ENCODE measurements around the gene CTNNA3.

CTNNA3 gene

GRCh38 chr10:66795866-66796265 is 900.1 kb downstream of the CTNNA3 start:
- no peak for FAIRE-seq

GRCh38 chr10:66792441-66792840 is 903.6 kb downstream of the CTNNA3 start:
- FAIRE-seq = no peak

GRCh38 chr10:66788178-66788987 is 907.6 kb downstream of the CTNNA3 start:
- no peak for FAIRE-seq

GRCh38 chr10:66786709-66787108 is 909.3 kb downstream of the CTNNA3 start:
- FAIRE-seq = no peak

- FAIRE-seq = no peak
These were observed 911.2 kb downstream of the CTNNA3 start for GRCh38 chr10:66784770-66785169.

- no peak for FAIRE-seq
These were observed 912.7 kb downstream of the CTNNA3 start for GRCh38 chr10:66783316-66783715.

GRCh38 chr10:66782776-66783175 is 913.2 kb downstream of the CTNNA3 start:
- no peak for FAIRE-seq

- no peak for FAIRE-seq
These were observed 913.9 kb downstream of the CTNNA3 start for GRCh38 chr10:66782144-66782543.

- peak; percentile 98 for FAIRE-seq
These were observed 915.2 kb downstream of the CTNNA3 start for GRCh38 chr10:66780796-66781195.

GRCh38 chr10:66778351-66778750 is 917.6 kb downstream of the CTNNA3 start:
- FAIRE-seq = no peak

GRCh38 chr10:66777665-66778064 is 918.3 kb downstream of the CTNNA3 start:
- FAIRE-seq = no peak

- FAIRE-seq = no peak
These were observed 922.5 kb downstream of the CTNNA3 start for GRCh38 chr10:66773472-66773817.

GRCh38 chr10:66772548-66773471 is 923.2 kb downstream of the CTNNA3 start:
- FAIRE-seq = no peak

- no peak for FAIRE-seq
These were observed 928.3 kb downstream of the CTNNA3 start for GRCh38 chr10:66767707-66768106.

GRCh38 chr10:66762218-66762729 is 933.7 kb downstream of the CTNNA3 start:
- FAIRE-seq = no peak

- FAIRE-seq = no peak
These were observed 935.1 kb downstream of the CTNNA3 start for GRCh38 chr10:66760941-66761340.

GRCh38 chr10:66755474-66755873 is 940.5 kb downstream of the CTNNA3 start:
- FAIRE-seq = no peak

- no peak for FAIRE-seq
These were observed 943.3 kb downstream of the CTNNA3 start for GRCh38 chr10:66752714-66753113.

- FAIRE-seq = no peak
These were observed 947.8 kb downstream of the CTNNA3 start for GRCh38 chr10:66748217-66748616.

GRCh38 chr10:66747451-66747850 is 948.5 kb downstream of the CTNNA3 start:
- no peak for FAIRE-seq

- no peak for FAIRE-seq
These were observed 949.3 kb downstream of the CTNNA3 start for GRCh38 chr10:66746711-66747110.

GRCh38 chr10:66746246-66746645 is 949.7 kb downstream of the CTNNA3 start:
- no peak for FAIRE-seq

GRCh38 chr10:66744915-66745314 is 951.1 kb downstream of the CTNNA3 start:
- FAIRE-seq = no peak

GRCh38 chr10:66737241-66737640 is 958.8 kb downstream of the CTNNA3 start:
- FAIRE-seq = no peak

All from endometrium (tissue), 2 donors.